Measurements from ENCODE around the gene XYLT1.

DNA sequence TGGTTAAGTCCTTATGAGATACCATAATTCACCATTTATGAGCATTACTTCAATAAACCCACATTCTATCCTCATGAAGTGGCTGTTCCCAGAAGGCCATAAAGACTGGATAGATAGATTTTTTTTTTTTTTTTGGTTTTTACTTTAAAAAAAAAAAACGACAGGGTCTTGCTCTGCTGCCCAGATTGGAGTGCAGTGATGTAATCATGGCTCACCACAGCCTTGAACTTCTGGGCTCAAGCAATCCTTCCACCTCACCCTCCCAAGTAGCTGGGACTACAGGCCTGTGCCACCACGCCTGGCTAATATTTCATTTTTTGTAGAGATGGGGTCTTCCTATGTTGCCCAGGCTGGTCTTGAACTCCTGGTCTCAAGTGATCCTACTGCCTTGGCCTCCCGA, 102.3 kb downstream of the XYLT1 start:
- TF ChIP-seq, protein P1, sequence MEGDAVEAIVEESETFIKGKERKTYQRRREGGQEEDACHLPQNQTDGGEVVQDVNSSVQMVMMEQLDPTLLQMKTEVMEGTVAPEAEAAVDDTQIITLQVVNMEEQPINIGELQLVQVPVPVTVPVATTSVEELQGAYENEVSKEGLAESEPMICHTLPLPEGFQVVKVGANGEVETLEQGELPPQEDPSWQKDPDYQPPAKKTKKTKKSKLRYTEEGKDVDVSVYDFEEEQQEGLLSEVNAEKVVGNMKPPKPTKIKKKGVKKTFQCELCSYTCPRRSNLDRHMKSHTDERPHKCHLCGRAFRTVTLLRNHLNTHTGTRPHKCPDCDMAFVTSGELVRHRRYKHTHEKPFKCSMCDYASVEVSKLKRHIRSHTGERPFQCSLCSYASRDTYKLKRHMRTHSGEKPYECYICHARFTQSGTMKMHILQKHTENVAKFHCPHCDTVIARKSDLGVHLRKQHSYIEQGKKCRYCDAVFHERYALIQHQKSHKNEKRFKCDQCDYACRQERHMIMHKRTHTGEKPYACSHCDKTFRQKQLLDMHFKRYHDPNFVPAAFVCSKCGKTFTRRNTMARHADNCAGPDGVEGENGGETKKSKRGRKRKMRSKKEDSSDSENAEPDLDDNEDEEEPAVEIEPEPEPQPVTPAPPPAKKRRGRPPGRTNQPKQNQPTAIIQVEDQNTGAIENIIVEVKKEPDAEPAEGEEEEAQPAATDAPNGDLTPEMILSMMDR (IDR thresholded peaks at IDR 0.05) = no peak
- TF ChIP-seq POLR2A (IDR thresholded peaks at IDR 0.05) = no peak
